ENCODE results near the gene TSPAN15. TPM values are rescaled to one million over a fixed set of nuclear protein-coding genes. Genes with fewer than 3 reads are reported as not detected.
A peak's percentile ranks its signal among the peaks of the same experiment; 100 is the strongest.

Gene TSPAN15
- total RNA-seq: 156 TPM

GRCh38 chr10:69451209-69451783, at the start of gene TSPAN15:
Gene TSPAN15, plus strand, starts transcription at chr10:69451465. Its CDS starts 130 bp downstream, at chr10:69451595.
- peak; percentile 91 for DNase-seq (ENCODE audit: low spot score)

- DNase-seq (ENCODE audit: low spot score): no peak
Observed at GRCh38 chr10:69402386-69402785, 48.9 kb upstream of the TSPAN15 start.

- no peak for DNase-seq (ENCODE audit: low spot score)
Observed at GRCh38 chr10:69403066-69403465, 48.2 kb upstream of the TSPAN15 start.

- no peak for DNase-seq (ENCODE audit: low spot score)
Observed at GRCh38 chr10:69403519-69403918, 47.7 kb upstream of the TSPAN15 start.

GRCh38 chr10:69404786-69405185, 46.5 kb upstream of the TSPAN15 start:
- DNase-seq (ENCODE audit: low spot score): no peak

- DNase-seq (ENCODE audit: low spot score): no peak
Observed at GRCh38 chr10:69405221-69405620, 46.0 kb upstream of the TSPAN15 start.

- no peak for DNase-seq (ENCODE audit: low spot score)
Observed at GRCh38 chr10:69406302-69406811, 44.9 kb upstream of the TSPAN15 start.

- no peak for DNase-seq (ENCODE audit: low spot score)
Observed at GRCh38 chr10:69406816-69407580, 44.3 kb upstream of the TSPAN15 start.

- no peak for DNase-seq (ENCODE audit: low spot score)
Observed at GRCh38 chr10:69407621-69408301, 43.5 kb upstream of the TSPAN15 start.

- DNase-seq (ENCODE audit: low spot score): peak; percentile 96
Observed at GRCh38 chr10:69408318-69409175, 42.7 kb upstream of the TSPAN15 start.

GRCh38 chr10:69409176-69409495, 42.1 kb upstream of the TSPAN15 start:
- DNase-seq (ENCODE audit: low spot score): no peak

- no peak for DNase-seq (ENCODE audit: low spot score)
Observed at GRCh38 chr10:69409968-69410367, 41.3 kb upstream of the TSPAN15 start.

- no peak for DNase-seq (ENCODE audit: low spot score)
Observed at GRCh38 chr10:69410487-69410886, 40.8 kb upstream of the TSPAN15 start.

- no peak for DNase-seq (ENCODE audit: low spot score)
Observed at GRCh38 chr10:69411476-69411875, 39.8 kb upstream of the TSPAN15 start.

GRCh38 chr10:69412232-69412790, 39.0 kb upstream of the TSPAN15 start:
- DNase-seq (ENCODE audit: low spot score): no peak

GRCh38 chr10:69413221-69413865, 37.9 kb upstream of the TSPAN15 start:
- peak; percentile 74 for DNase-seq (ENCODE audit: low spot score)

- no peak for DNase-seq (ENCODE audit: low spot score)
Observed at GRCh38 chr10:69414036-69415018, 36.9 kb upstream of the TSPAN15 start.

- DNase-seq (ENCODE audit: low spot score): no peak
Observed at GRCh38 chr10:69415049-69415448, 36.2 kb upstream of the TSPAN15 start.

- no peak for DNase-seq (ENCODE audit: low spot score)
Observed at GRCh38 chr10:69415951-69416350, 35.3 kb upstream of the TSPAN15 start.

GRCh38 chr10:69416695-69417094, 34.6 kb upstream of the TSPAN15 start, which contains the start of gene TACR2:
Gene TACR2, minus strand, starts transcription at chr10:69416918. Its CDS starts 595 bp downstream, at chr10:69416323.
- DNase-seq (ENCODE audit: low spot score): peak; percentile 72
